HL-60 (cell line): ENCODE measurements around the gene ANKAR.
"Not testable (repeated sequence)": the region's sequence is repeated elsewhere in the genome, so short reads cannot be mapped to it uniquely, and the experiment has no call there.

Experiments used
- DNase-seq, 2 experiments: peaks; one replicate each; pipeline ENCODE4 v3.0.0-alpha.2; 2010 to 2020; ENCODE audit warnings: low read depth in 1 of 2, low spot score in 1 of 2
- H3K27ac ChIP-seq: fragments of 250-450 bp; sonication (Bioruptor Pico); replicated peaks from 2 replicates; pipeline ENCODE4 v1.5.1; 2020; ENCODE audit warnings: mild to moderate bottlenecking, moderate library complexity
- H3K27me3 ChIP-seq: fragments of 250-450 bp; sonication (Bioruptor Pico); 2 replicates; pipeline ENCODE4 v1.5.1; 2021; ENCODE audit warnings: mild to moderate bottlenecking, moderate library complexity; ENCODE audit not compliant: insufficient read depth, poor library complexity, severe bottlenecking
- H3K4me3 ChIP-seq: replicated peaks from 2 replicates; pipeline ENCODE4 v1.5.1; 2011; ENCODE audit warnings: mild to moderate bottlenecking, control low read depth, low read length; ENCODE audit not compliant: insufficient read depth
- GABPA ChIP-seq: IDR thresholded peaks from 2 replicates; pipeline ENCODE4 v1.6.1; 2012; ENCODE audit warnings: low read depth
- POLR2AphosphoS5 ChIP-seq: IDR thresholded peaks from 2 replicates; pipeline ENCODE4 v1.6.1; 2012; ENCODE audit warnings: low read depth
- SPI1 ChIP-seq: IDR thresholded peaks from 2 replicates; pipeline ENCODE4 v1.6.1; 2012; ENCODE audit warnings: low read depth, mild to moderate bottlenecking, borderline replicate concordance
- TF ChIP-seq, protein P1 (sequence below): IDR thresholded peaks from one replicate; pipeline ENCODE4 v1.5.1; 2011; ENCODE audit warnings: low read length, control low read depth, inconsistent platforms; ENCODE audit not compliant: insufficient read depth
- TF ChIP-seq, protein P2 (sequence below): IDR thresholded peaks from 2 replicates; pipeline ENCODE4 v1.6.1; 2012; ENCODE audit warnings: low read depth; ENCODE audit not compliant: insufficient replicate concordance

Gene ANKAR

GRCh38 chr2:189651284-189651683, 23.2 kb upstream of the ANKAR start:
- Histone ChIP-seq H3K27ac (no peak overlapping the region), H3K27me3 (no peaks in the 10 kb centered on the region), H3K4me3 (no peak overlapping the region)
- no peak for DNase-seq
- TF ChIP-seq, protein P1, sequence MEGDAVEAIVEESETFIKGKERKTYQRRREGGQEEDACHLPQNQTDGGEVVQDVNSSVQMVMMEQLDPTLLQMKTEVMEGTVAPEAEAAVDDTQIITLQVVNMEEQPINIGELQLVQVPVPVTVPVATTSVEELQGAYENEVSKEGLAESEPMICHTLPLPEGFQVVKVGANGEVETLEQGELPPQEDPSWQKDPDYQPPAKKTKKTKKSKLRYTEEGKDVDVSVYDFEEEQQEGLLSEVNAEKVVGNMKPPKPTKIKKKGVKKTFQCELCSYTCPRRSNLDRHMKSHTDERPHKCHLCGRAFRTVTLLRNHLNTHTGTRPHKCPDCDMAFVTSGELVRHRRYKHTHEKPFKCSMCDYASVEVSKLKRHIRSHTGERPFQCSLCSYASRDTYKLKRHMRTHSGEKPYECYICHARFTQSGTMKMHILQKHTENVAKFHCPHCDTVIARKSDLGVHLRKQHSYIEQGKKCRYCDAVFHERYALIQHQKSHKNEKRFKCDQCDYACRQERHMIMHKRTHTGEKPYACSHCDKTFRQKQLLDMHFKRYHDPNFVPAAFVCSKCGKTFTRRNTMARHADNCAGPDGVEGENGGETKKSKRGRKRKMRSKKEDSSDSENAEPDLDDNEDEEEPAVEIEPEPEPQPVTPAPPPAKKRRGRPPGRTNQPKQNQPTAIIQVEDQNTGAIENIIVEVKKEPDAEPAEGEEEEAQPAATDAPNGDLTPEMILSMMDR, result no peak
- TF ChIP-seq GABPA (no peak), SPI1 (no peak), POLR2AphosphoS5 (no peak)
- TF ChIP-seq, protein P2, sequence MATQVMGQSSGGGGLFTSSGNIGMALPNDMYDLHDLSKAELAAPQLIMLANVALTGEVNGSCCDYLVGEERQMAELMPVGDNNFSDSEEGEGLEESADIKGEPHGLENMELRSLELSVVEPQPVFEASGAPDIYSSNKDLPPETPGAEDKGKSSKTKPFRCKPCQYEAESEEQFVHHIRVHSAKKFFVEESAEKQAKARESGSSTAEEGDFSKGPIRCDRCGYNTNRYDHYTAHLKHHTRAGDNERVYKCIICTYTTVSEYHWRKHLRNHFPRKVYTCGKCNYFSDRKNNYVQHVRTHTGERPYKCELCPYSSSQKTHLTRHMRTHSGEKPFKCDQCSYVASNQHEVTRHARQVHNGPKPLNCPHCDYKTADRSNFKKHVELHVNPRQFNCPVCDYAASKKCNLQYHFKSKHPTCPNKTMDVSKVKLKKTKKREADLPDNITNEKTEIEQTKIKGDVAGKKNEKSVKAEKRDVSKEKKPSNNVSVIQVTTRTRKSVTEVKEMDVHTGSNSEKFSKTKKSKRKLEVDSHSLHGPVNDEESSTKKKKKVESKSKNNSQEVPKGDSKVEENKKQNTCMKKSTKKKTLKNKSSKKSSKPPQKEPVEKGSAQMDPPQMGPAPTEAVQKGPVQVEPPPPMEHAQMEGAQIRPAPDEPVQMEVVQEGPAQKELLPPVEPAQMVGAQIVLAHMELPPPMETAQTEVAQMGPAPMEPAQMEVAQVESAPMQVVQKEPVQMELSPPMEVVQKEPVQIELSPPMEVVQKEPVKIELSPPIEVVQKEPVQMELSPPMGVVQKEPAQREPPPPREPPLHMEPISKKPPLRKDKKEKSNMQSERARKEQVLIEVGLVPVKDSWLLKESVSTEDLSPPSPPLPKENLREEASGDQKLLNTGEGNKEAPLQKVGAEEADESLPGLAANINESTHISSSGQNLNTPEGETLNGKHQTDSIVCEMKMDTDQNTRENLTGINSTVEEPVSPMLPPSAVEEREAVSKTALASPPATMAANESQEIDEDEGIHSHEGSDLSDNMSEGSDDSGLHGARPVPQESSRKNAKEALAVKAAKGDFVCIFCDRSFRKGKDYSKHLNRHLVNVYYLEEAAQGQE, result no peak

DNA sequence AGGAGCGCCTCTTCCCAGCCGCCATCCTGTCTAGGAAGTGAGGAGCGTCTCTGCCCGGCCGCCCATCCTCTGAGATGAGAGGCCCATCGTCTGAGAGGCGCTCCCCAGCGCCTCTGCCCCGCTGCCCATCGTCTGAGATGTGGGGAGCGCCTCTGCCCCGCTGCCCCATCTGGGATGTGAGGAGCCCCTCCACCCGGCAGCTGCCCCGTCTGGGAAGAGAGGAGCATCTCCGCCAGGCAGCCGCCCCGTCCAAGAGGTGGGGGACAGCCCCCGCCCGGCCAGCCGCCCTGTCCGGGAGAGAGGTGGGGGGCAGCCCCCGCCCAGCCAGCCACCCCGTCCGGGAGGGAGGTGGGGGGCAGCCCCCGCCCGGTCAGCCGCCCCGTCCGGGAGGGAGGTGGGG, 21.0 kb upstream of the ANKAR start:
- not testable (repeated sequence) for H3K4me3 ChIP-seq, DNase-seq, H3K27me3 ChIP-seq, H3K27ac ChIP-seq

- H3K27ac ChIP-seq, result no peak overlapping the region
- TF ChIP-seq POLR2AphosphoS5, result no peak
- TF ChIP-seq SPI1, result no peak
- TF ChIP-seq GABPA, result no peak
- TF ChIP-seq, protein P2, result no peak
- TF ChIP-seq, protein P1, result no peak
- no peak for DNase-seq
- H3K4me3 ChIP-seq, result no peak overlapping the region
- H3K27me3 ChIP-seq, result no peaks in the 10 kb centered on the region
Measured at GRCh38 chr2:189654641-189655040, 19.8 kb upstream of the ANKAR start.

DNA sequence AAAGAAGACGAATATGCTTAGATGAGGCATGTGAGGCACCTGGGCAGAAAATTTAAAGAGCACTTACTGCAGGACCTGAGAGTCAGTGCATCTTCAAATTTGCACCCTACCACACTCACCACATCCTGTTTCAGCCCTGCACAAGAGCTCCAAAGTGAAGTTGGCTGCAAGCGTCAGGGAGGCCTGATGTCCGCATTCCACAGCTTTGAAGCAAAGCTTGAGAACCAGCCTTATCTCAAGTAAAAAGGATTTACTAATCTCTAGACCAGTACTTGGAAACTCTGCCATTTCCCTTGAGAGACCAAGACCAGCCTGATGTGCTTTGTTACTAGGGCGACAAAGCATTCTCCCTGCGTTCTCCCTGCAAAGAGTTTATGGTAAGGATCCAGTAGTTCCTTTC, 16.6 kb upstream of the ANKAR start:
- TF ChIP-seq GABPA, result 0 out of 2 replicates have a peak, but pooled peaks have one; percentile 29
- TF ChIP-seq, protein P1, result no peak
- H3K27ac ChIP-seq, result peak overlapping the region; percentile 36; the same call in 1 of the 2 replicates
- H3K4me3 ChIP-seq, result no peak overlapping the region
- H3K27me3 ChIP-seq, result no peaks in the 10 kb centered on the region
- DNase-seq, result peak in 1 of 2 experiments; percentile 70
